Renal cortical epithelial cell (primary cell): Measurements from ENCODE around the gene DIS3. TPM values are rescaled to one million over a fixed set of nuclear protein-coding genes. Genes with fewer than 3 reads are reported as not detected.
A peak's percentile ranks its signal among the peaks of the same experiment; 100 is the strongest.
"Not testable (repeated sequence)": the region's sequence is repeated elsewhere in the genome, so short reads cannot be mapped to it uniquely, and the experiment has no call there.

Experiments used
- DNase-seq: peaks from one replicate; pipeline ENCODE4 v3.0.0-alpha.2; 2011; ENCODE audit warnings: low read depth
- total RNA-seq: library from RNA; depleted of rRNA; stranded (reverse); fragments of >200 nt; gene quantifications from 2 replicates; pipeline ENCODE4 v1.2.3, GENCODE V29; 2014

DIS3 gene
- total RNA-seq, 1 donor from 2014 or later: 48.1 TPM

- no peak for DNase-seq
Measured at GRCh38 chr13:72740015-72740414, 41.7 kb downstream of the DIS3 start.

- peak; percentile 34 for DNase-seq
Measured at GRCh38 chr13:72737033-72737432, 44.7 kb downstream of the DIS3 start.

- no peak for DNase-seq
Measured at GRCh38 chr13:72728290-72728605, 53.5 kb downstream of the DIS3 start.

- peak; percentile 95 for DNase-seq
Measured at GRCh38 chr13:72727417-72728289, 54.0 kb downstream of the DIS3 start, which contains the start of the genes BORA and MZT1. TSS of gene BORA (plus strand) at chr13:72727923. CDS start at chr13:72728941, 1,018 bp downstream. TSS of gene MZT1 (minus strand) at chr13:72727629. CDS start at chr13:72727602, 27 bp downstream.

GRCh38 chr13:72726726-72727416, 54.8 kb downstream of the DIS3 start:
- DNase-seq: no peak

- DNase-seq: not testable (repeated sequence)
Measured at GRCh38 chr13:72726185-72726584, 55.5 kb downstream of the DIS3 start.

- DNase-seq: peak; percentile 66
Measured at GRCh38 chr13:72716776-72717175, 64.9 kb downstream of the DIS3 start.

Other genes with a start within 250 kb of the DIS3 start
- 7.3 and 21.5 TPM in 2 replicates for gene MZT1, start 54.3 kb downstream of the DIS3 start, total RNA-seq
- gene BORA, start 54.0 kb downstream of the DIS3 start, total RNA-seq: 5.1 and 6.9 TPM in 2 replicates
- gene PIBF1, start 233 bp upstream of the DIS3 start, total RNA-seq: 17.0 and 27.6 TPM in 2 replicates